Adipocyte (in vitro differentiated cells): ENCODE results near the gene TNFAIP8L1.

ENCODE experiments used
- DNase-seq: peaks from one replicate; pipeline ENCODE4 v3.0.0-alpha.2; 2015; ENCODE audit warnings: low read depth
- H3K27me3 ChIP-seq: replicated peaks from 2 replicates; pipeline ENCODE4 v1.7.0; 2013; ENCODE audit warnings: mild to moderate bottlenecking, low read length, moderate library complexity; ENCODE audit not compliant: control insufficient read depth, insufficient read depth
- H3K36me3 ChIP-seq: 2 replicates; pipeline ENCODE4 v1.7.0; 2013; ENCODE audit warnings: low read length, mild to moderate bottlenecking, moderate library complexity; ENCODE audit not compliant: control insufficient read depth, insufficient read depth, severe bottlenecking
- H3K4me1 ChIP-seq: 2 replicates; pipeline ENCODE4 v1.7.0; 2013; ENCODE audit warnings: mild to moderate bottlenecking, low read length, moderate library complexity; ENCODE audit not compliant: control insufficient read depth, insufficient read depth
- H3K4me3 ChIP-seq: 2 replicates; pipeline ENCODE4 v1.7.0; 2013; ENCODE audit warnings: mild to moderate bottlenecking, low read length, moderate library complexity
- H3K9ac ChIP-seq: 2 replicates; pipeline ENCODE4 v1.7.0; 2013; ENCODE audit warnings: mild to moderate bottlenecking, low read length, moderate library complexity
- H3K9me3 ChIP-seq: 2 replicates; pipeline ENCODE4 v1.7.0; 2013; ENCODE audit warnings: mild to moderate bottlenecking, low read length, moderate library complexity; ENCODE audit not compliant: control insufficient read depth

Gene TNFAIP8L1

DNA sequence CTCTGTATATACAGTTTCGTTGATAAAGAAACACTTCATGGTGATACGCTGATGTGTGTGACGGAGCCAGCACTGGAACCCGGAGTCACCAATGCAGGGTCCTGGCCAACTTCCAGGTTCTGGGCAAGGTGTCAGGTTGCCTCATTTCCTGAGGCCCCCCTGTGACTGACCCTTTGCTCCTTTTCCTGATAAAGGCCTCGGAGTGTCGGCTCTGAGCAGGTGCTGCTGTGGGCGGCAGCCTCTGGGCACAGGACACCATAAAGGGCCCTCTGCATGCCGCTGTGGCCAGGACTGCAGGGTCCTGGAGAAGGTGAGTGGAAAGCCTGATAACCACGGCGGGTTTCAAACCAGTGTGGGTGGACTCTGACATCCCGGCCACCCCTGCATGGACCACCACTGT lies 48.1 kb downstream of the TNFAIP8L1 start:
- DNase-seq = no peak
- Histone ChIP-seq H3K36me3 (peaks cover 69% of the 10 kb centered on the region), H3K9me3 (no peaks in the 10 kb centered on the region), H3K27me3 (no peaks in the 10 kb centered on the region), H3K4me1 (peaks cover 3% of the 10 kb centered on the region), H3K9ac (no peak overlapping the region), H3K4me3 (no peak overlapping the region)

DNA sequence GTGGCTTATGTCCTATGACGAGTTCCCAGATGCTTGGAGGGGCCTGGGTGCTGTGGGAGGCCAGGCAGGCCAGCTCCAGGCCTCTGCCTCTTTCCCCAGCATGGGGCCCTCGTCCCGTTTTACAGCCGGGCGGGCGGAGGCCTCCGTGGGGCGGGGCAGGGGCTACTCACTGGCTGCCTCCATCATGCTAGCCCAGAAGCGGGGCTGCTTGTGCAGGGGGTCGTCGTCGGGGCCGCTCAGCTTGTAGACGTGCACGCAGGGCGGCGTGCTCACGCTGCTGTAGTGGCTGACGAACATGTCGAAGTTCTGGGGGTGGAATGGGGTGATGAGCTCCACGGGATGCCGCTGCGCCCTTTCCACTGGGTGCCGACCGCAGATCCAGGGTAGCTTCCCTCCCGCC lies 49.3 kb downstream of the TNFAIP8L1 start:
- Histone ChIP-seq H3K27me3 (no peaks in the 10 kb centered on the region), H3K9me3 (no peaks in the 10 kb centered on the region), H3K4me1 (peaks cover 3% of the 10 kb centered on the region), H3K36me3 (peaks cover 70% of the 10 kb centered on the region), H3K4me3 (no peak overlapping the region), H3K9ac (no peak overlapping the region)
- no peak for DNase-seq

DNA sequence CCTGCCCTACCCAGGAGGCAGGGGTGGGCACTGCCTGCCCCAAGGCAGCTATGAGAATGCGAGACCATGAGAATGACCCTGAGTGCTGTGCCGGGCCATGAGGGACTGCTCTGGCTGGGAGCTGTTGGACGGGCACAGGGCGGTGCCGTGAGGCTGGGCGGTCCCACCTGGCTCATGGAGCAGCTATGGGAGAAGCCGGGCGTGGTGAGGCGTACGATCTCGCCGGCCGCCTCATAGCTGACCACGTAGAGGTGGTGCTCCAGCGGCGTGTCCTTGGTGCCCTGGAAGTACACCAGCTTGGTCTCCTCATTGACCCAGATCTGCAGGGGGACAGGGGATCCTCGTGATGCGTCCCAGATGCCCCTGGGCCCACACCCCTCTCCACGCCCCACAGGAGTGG lies 50.1 kb downstream of the TNFAIP8L1 start:
- no peak overlapping the region for H3K9ac ChIP-seq
- no peaks in the 10 kb centered on the region for H3K27me3 ChIP-seq
- no peaks in the 10 kb centered on the region for H3K9me3 ChIP-seq
- no peak overlapping the region for H3K4me3 ChIP-seq
- H3K36me3 ChIP-seq = peaks cover 70% of the 10 kb centered on the region
- no peak for DNase-seq
- peaks cover 9% of the 10 kb centered on the region for H3K4me1 ChIP-seq

DNA sequence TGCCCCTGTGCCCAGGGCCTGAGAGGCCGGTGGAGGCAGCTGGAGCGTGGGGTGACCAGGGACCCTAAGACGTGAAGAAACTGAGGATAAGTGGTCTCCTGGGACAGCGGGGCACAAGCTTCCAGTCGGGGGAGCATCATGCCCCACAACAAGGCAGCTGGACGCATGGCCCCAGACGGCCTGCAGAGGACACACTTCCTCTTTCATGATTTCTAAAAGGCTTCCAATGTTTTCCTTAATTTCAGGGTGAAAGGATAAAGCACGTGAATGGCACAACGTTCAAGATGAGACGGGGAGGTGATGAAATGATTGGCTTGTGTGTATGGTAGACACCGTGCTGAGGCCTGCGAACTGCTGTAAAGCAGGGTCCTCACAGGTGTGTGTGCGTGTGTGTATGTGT lies 51.0 kb downstream of the TNFAIP8L1 start:
- Histone ChIP-seq H3K4me3 (no peak overlapping the region), H3K36me3 (peaks cover 75% of the 10 kb centered on the region), H3K9me3 (no peaks in the 10 kb centered on the region), H3K27me3 (no peaks in the 10 kb centered on the region), H3K9ac (no peak overlapping the region), H3K4me1 (peaks cover 12% of the 10 kb centered on the region)
- DNase-seq = no peak

DNA sequence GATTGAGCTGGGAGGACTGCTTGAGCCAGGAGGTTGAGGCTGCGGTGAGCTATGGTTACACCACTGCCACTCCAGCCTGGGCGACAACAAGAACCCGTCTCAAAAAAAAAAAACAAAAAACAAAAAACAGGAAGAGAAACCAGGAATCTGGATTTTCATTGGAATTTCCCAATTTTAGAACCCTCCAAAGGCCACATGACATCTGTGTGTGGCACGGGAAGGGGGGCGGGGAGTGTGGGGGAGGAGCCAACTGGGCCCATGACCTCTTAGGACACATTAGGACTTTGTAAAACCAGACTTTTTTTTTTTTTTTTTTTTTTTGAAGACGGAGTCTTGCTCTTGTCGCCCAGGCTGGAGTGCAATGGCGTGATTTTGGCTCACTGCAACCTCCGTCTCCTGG lies 52.1 kb downstream of the TNFAIP8L1 start:
- no peak overlapping the region for H3K9ac ChIP-seq
- H3K4me1 ChIP-seq = peaks cover 12% of the 10 kb centered on the region
- H3K4me3 ChIP-seq = no peak overlapping the region
- H3K36me3 ChIP-seq = peaks cover 79% of the 10 kb centered on the region
- no peaks in the 10 kb centered on the region for H3K27me3 ChIP-seq
- DNase-seq = no peak
- no peaks in the 10 kb centered on the region for H3K9me3 ChIP-seq

DNA sequence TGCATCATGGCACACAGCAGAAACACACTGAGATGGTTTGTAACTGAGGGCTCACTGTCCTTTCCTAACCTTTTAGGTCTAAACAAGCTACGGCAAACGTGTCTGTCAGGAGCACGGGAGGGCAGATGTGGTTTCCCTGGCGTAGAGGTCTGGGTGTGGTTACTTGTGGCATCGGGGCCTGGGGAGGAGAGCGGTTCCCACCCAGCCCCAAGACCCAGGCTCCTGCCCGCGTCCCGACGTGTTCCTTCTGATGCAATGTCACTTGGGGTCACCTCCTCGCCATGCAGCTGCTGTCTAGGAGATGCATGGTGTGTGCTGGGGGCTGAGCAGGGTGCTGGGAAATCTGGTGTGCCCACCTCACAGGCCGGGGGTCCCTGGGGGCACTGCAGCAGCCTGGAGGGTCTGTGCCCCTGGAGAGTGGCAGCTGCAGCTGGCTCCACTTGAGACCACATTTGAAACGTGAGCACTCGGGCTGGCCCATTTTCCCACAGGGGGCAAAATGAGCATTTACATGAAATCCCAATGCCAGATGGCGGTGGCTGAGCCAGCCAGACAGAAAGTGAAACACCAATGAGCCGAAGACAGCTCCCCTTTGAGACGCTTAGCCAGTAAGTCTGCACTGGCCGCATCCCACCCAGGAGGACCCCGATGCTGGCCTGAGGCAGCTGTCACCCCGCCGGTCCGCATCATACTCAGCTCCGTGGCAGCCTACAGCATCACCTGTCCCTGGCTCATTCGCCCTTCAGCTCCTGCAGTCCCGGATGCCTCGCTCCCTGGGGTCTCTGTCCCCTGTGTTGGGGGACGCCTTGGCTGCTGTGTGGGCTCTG lies 53.1 kb downstream of the TNFAIP8L1 start:
- no peak for DNase-seq
- Histone ChIP-seq H3K9me3 (no peaks in the 10 kb centered on the region), H3K4me1 (peaks cover 19% of the 10 kb centered on the region), H3K27me3 (no peaks in the 10 kb centered on the region), H3K4me3 (no peak overlapping the region), H3K36me3 (peaks cover 78% of the 10 kb centered on the region), H3K9ac (no peak overlapping the region)

DNA sequence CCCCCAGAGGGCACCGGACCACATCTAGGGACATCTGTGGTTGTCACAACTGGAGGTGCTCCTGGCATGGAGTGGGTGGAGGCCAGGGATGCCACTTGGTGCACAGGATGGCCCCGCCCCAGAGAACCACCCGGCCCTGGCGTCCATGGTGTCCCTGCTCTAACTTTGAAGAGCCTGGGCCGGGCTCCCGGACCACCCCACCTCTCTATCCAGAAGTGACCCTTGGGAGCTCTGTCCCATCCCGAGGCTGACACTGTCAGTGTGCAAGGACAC lies 53.7 kb downstream of the TNFAIP8L1 start:
- peaks cover 79% of the 10 kb centered on the region for H3K36me3 ChIP-seq
- no peak overlapping the region for H3K4me3 ChIP-seq
- no peak overlapping the region for H3K9ac ChIP-seq
- no peaks in the 10 kb centered on the region for H3K9me3 ChIP-seq
- H3K27me3 ChIP-seq = no peaks in the 10 kb centered on the region
- peaks cover 19% of the 10 kb centered on the region for H3K4me1 ChIP-seq
- no peak for DNase-seq

DNA sequence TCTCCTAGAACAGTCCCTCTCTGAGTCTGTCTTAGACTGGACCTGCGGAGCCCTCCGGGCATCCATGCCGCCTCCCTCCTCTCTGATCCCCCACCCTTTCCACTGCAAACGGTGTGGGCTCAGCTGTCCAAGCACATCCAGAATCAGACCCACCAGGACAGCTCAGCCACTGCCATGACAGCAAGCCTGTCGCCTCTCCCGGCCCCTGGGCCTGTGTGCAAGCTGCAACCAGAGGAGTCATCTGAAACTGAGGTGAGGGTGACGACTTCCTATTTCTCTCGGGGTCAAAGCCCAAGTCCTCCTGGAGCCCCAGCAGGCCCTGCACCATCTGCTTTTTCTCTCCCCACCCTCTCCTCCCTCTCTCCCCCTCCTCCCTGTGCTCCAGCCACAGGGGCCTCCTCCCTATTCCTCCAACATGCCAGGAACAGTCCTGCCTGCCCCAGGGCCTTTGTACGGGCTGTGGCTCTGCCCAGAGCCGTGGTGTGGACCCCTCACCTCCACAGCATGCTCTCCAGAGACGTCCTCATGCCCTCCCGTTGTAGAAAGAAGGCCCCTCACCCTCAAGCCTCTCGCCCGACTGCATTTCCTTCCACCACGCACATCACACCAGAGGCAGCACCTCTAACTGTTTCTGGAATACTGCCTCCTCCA lies 54.3 kb downstream of the TNFAIP8L1 start:
- Histone ChIP-seq H3K4me1 (peaks cover 19% of the 10 kb centered on the region), H3K9ac (no peak overlapping the region), H3K9me3 (no peaks in the 10 kb centered on the region), H3K4me3 (no peak overlapping the region), H3K36me3 (peaks cover 78% of the 10 kb centered on the region), H3K27me3 (no peaks in the 10 kb centered on the region)
- DNase-seq = no peak

DNA sequence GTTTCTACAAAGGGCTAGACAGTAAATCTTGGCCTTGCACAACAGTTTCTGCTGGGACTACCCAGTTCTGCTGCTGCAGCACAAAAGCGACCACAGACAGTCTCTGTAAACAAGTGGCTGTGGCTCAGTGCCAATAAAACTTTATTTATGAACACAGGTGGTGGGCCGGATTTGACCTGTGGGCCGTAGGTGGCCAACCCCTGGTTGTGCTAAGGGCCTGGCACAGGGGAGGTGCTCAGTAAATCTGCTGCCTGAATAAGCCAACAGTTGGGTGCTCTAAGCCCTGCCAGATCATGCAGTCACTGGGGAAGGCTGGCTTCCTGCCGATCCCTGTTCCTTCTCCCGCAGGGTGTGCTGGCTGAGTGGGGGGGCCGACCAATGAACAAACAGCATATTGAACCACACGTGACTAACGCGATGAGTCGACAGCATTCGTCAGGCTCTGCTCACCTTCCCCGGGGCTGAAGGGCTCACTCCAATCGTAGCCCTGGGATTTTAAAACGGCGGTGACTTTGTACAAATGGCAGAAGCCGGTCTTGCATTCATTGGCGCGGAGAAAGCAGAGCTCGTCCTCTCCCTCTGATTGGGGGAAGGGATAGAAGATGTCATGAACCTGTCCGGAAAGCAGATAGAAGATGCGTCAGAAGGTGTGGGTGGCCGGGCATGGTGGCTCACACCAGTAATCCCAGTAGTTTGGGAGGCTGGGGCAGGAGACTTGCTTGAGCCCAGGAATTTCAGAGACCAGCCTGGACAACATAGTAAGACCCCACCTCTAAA lies 55.1 kb downstream of the TNFAIP8L1 start:
- H3K36me3 ChIP-seq = peaks cover 76% of the 10 kb centered on the region
- H3K4me1 ChIP-seq = peaks cover 19% of the 10 kb centered on the region
- no peaks in the 10 kb centered on the region for H3K9me3 ChIP-seq
- no peaks in the 10 kb centered on the region for H3K27me3 ChIP-seq
- H3K9ac ChIP-seq = no peak overlapping the region
- no peak overlapping the region for H3K4me3 ChIP-seq
- DNase-seq = peak; percentile 28

DNA sequence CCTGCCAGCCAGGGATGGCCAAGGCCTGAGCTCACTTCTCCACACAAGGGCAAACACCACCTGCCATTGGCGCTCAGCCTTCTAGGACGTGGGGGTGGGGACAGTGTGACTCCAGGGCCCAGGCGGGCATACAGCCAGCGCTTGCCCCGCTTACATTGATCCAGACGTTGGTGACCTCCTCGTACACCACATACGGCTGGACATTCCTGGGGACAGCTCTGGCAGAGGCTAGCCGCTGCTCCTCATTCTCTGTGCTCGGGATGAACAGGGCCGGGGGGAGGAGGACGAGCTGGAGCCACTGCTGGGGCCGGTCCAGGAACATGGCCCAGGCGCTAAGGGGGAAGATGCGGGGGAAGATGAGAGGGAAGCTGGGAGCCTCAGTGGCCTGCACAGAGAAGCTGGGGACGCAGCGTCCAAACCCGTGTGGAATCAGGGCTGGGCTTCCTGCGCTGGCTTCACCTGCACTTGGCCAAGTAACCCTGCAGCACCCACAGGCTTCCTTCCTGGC lies 56.0 kb downstream of the TNFAIP8L1 start:
- H3K4me3 ChIP-seq = no peak overlapping the region
- H3K9me3 ChIP-seq = no peaks in the 10 kb centered on the region
- peaks cover 76% of the 10 kb centered on the region for H3K36me3 ChIP-seq
- no peaks in the 10 kb centered on the region for H3K27me3 ChIP-seq
- H3K9ac ChIP-seq = no peak overlapping the region
- H3K4me1 ChIP-seq = peaks cover 19% of the 10 kb centered on the region
- DNase-seq = no peak

DNA sequence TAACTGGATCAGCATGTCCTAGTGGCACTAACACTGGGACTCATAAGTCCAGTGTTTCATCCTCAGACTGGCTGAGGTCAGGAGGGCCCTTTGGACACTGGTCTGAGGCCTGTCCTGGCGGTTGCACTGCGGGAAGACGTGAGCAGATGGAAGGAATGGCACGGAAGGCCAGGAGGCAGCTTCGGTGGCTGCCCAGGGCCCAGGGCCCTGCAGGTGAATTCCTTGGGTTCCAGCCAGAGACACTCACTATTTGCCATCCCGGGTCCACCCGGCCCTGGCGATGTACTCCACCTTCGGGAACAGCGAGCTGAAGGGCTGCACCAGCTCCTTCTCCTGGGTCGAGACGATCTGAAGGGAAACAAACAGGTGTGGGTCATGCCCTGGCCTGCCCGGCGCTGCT lies 58.0 kb downstream of the TNFAIP8L1 start:
- H3K36me3 ChIP-seq = peaks cover 85% of the 10 kb centered on the region
- DNase-seq = no peak
- no peaks in the 10 kb centered on the region for H3K9me3 ChIP-seq
- H3K4me1 ChIP-seq = peaks cover 16% of the 10 kb centered on the region
- no peak overlapping the region for H3K4me3 ChIP-seq
- H3K9ac ChIP-seq = no peak overlapping the region
- no peaks in the 10 kb centered on the region for H3K27me3 ChIP-seq
